ENCODE results near the gene ZPR1. TPM values are rescaled to one million over a fixed set of nuclear protein-coding genes. Genes with fewer than 3 reads are reported as not detected.
"Not testable (repeated sequence)": the region's sequence is repeated elsewhere in the genome, so short reads cannot be mapped to it uniquely, and the experiment has no call there.

ZPR1 gene, protein sequence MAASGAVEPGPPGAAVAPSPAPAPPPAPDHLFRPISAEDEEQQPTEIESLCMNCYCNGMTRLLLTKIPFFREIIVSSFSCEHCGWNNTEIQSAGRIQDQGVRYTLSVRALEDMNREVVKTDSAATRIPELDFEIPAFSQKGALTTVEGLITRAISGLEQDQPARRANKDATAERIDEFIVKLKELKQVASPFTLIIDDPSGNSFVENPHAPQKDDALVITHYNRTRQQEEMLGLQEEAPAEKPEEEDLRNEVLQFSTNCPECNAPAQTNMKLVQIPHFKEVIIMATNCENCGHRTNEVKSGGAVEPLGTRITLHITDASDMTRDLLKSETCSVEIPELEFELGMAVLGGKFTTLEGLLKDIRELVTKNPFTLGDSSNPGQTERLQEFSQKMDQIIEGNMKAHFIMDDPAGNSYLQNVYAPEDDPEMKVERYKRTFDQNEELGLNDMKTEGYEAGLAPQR
- 10 to 100 TPM; 25.4 to 48.7 (median 36.8) TPM for total RNA-seq

- Histone ChIP-seq H3K4me3 (peak within 1 kb of the TSS; percentile 97), H3K9me3 (no peaks in the 10 kb centered on the region)
- WGBS, result under 1% methylated on average over 22 of the region's 56 CpGs
Measured at GRCh38 chr11:116787786-116788486, at the start of gene ZPR1. Gene ZPR1 (minus strand): TSS chr11:116788023. CDS start chr11:116787990, 33 bp downstream.

DNA sequence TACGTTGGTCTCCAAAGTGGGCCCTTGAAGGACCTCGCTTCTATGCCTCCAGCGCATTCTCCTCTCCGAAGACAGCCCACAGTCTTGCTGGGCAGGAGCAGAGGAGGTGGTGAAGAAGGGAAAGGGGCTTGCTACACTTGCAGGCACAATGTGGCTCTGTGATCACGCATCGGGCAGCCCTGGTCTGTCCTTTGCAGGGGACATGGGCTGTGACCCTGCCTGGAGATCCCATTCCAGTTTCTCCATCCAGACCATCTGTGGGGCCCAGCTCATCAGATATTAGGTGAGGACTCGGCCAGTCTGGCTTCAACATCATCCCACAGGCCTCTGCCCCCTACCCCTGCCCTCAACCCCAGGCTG is 48.8 kb upstream of the ZPR1 start:
- H3K4me1 ChIP-seq, result peaks cover 13% of the 10 kb centered on the region
- H3K36me3 ChIP-seq, result no peaks in the 10 kb centered on the region
- H3K27me3 ChIP-seq, result no peaks in the 10 kb centered on the region
- no peaks in the 10 kb centered on the region for H3K9me3 ChIP-seq
- 87% methylated on average over 7 of the region's 7 CpGs for WGBS
- DNase-seq (ENCODE audit: low spot score in 2 of 2), result no peak
- no peak overlapping the region for H3K27ac ChIP-seq
- TF ChIP-seq POLR2A (IDR thresholded peaks at IDR 0.05) (no peak), CTCF (IDR thresholded peaks at IDR 0.05) (no peak), EP300 (IDR thresholded peaks at IDR 0.05) (no peak), POLR2AphosphoS5 (IDR thresholded peaks at IDR 0.05) (no peak)
- no peak overlapping the region for H3K4me3 ChIP-seq

More at GRCh38 chr11:116787786-116788486, at the start of gene ZPR1:
- TF ChIP-seq POLR2A (IDR thresholded peaks at IDR 0.05), result peak in 1 of 2 donors; percentile 56
- peak in 1 of 3 donors; percentile 44 for TF ChIP-seq POLR2AphosphoS5 (IDR thresholded peaks at IDR 0.05)
- TF ChIP-seq CTCF (IDR thresholded peaks at IDR 0.05), result no peak
- TF ChIP-seq EP300 (IDR thresholded peaks at IDR 0.05), result no peak
- Histone ChIP-seq H3K4me1 (peaks cover 25% of the 10 kb centered on the region), H3K36me3 (peaks cover 34% of the 10 kb centered on the region), H3K27me3 (peaks cover 2% of the 10 kb centered on the region), H3K27ac (peak within 1 kb of the TSS; percentile 87)
- DNase-seq (ENCODE audit: low spot score in 2 of 2), result peak; percentile 92

DNA sequence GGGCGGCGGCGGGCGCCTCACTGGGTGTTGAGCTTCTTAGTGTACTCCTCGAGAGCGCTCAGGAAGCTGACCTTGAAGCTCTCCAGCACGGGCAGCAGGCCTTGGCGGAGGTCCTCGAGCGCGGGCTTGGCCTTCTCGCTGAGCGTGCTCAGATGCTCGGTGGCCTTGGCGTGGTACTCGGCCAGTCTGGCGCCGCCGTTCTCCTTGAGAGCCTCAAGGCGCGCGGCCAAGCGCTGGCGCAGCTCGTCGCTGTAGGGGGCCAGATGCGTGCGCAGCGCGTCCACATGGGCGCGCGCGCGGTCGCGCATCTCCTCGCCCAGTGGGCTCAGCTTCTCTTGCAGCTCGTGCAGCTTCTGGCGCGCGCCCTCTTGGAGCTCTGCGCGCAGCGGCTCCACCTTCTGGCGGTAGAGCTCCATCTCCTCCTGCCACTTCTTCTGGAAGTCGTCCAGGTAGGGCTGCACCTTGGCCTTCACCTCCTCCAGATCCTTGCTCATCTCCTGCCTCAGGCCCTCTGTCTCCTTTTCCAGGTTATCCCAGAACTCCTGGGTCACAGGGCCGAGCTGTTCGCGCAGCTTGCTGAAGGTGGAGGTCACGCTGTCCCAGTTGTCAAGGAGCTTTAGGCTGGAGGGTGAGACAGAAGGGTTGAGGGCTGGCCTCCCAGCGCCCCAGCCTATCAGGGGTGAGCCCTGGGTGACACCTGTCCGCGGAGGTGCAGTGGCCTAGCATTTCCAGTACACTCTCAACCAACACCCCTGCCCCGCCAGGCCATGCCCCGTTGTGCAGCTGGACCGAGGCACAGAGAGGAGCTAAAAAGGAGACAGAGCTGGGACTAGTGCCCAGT is 48.2 kb upstream of the ZPR1 start:
- Histone ChIP-seq H3K9me3 (no peaks in the 10 kb centered on the region), H3K4me1 (peaks cover 13% of the 10 kb centered on the region), H3K36me3 (no peaks in the 10 kb centered on the region), H3K27me3 (no peaks in the 10 kb centered on the region), H3K27ac (no peak overlapping the region), H3K4me3 (peak overlapping the region; percentile 43)
- 36% methylated on average over 15 of the region's 57 CpGs for WGBS
- TF ChIP-seq POLR2AphosphoS5 (IDR thresholded peaks at IDR 0.05) (peak in 1 of 3 donors; percentile 71), CTCF (IDR thresholded peaks at IDR 0.05) (peak in 1 of 2 donors; percentile 60), POLR2A (IDR thresholded peaks at IDR 0.05) (no peak)
- peak in 1 of 2 donors; percentile 79 for DNase-seq (ENCODE audit: low spot score in 2 of 2)

DNA sequence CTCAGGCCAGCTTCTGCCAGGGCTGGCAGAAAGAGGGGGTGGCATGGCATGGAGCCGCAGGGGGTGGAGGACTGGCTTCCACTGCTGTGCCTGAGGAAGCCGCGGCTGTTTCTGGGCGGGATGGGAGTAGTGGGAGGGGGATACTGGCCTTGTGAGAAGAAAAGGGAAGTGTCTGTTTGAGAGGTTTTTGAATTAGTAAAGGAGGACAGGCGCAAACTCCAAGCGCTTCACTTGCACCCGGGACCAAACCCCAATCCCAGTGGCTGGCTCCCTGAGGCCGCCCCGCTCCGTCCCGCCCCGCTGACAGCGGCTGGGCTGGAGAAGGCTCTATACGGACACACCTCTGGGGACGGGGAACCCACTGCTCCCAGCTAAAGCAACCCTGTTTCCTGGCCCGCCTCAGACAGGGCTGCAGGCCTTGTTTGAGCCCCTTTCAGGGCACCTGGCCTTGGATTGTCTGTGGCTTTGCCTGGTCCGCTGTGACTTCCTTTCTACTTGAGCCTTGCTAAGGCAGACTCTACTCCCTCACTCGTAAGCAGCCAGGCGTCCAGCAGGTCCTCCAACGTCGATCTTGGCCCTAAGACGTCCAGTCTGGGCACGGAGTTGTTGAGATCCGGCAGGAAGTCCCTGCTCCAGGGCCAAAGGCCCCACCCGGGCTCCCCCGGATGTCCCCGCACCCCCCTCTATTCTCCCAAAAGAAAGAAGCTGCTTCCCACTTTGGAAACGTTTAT is 47.4 kb upstream of the ZPR1 start:
- no peak overlapping the region for H3K27ac ChIP-seq
- no peaks in the 10 kb centered on the region for H3K27me3 ChIP-seq
- H3K36me3 ChIP-seq, result no peaks in the 10 kb centered on the region
- WGBS, result 60% methylated on average over 16 of the region's 28 CpGs
- peak overlapping the region; percentile 43 for H3K4me3 ChIP-seq
- no peak for DNase-seq (ENCODE audit: low spot score in 2 of 2)
- H3K9me3 ChIP-seq, result no peaks in the 10 kb centered on the region
- TF ChIP-seq CTCF (IDR thresholded peaks at IDR 0.05) (no peak), POLR2A (IDR thresholded peaks at IDR 0.05) (no peak), EP300 (IDR thresholded peaks at IDR 0.05) (no peak), POLR2AphosphoS5 (IDR thresholded peaks at IDR 0.05) (no peak)
- H3K4me1 ChIP-seq, result peaks cover 13% of the 10 kb centered on the region

- not testable (repeated sequence) for H3K9me3 ChIP-seq; DNase-seq (ENCODE audit: low spot score in 2 of 2); H3K36me3 ChIP-seq; H3K27ac ChIP-seq; H3K27me3 ChIP-seq; H3K4me3 ChIP-seq
- 80% methylated on average over 13 of the region's 13 CpGs for WGBS
- peaks cover 13% of the 10 kb centered on the region for H3K4me1 ChIP-seq
Measured at GRCh38 chr11:116834535-116835041, 46.8 kb upstream of the ZPR1 start.
